Neutrophil (primary cell): ENCODE results near the gene ABCG8.

Experiments used
- H3K27ac ChIP-seq: fragments of 200-600 bp; sonication (generic); 2 replicates; pipeline ENCODE4 v1.5.1; 2016; ENCODE audit warnings: mild to moderate bottlenecking, moderate library complexity
- H3K27me3 ChIP-seq: fragments of 200-600 bp; sonication (generic); 2 replicates; pipeline ENCODE4 v1.6.0; 2016; ENCODE audit warnings: mild to moderate bottlenecking
- H3K36me3 ChIP-seq: fragments of 200-600 bp; sonication (generic); 2 replicates; pipeline ENCODE4 v1.5.1; 2017
- H3K4me1 ChIP-seq, 2 experiments: fragments of 200-600 bp in 1 of 2; sonication (generic) in 1 of 2; 1 replicate in 1 of 2; 2 replicates in 1 of 2; pipeline versions ENCODE4 v1.5.1 to v1.6.1; 2013 to 2016; ENCODE audit warnings: low read depth in 1 of 2, low read length in 1 of 2, mild to moderate bottlenecking in 1 of 2, moderate library complexity in 1 of 2; ENCODE audit not compliant: control insufficient read depth in 1 of 2, insufficient read depth in 1 of 2
- H3K4me3 ChIP-seq, 2 experiments: fragments of 200-600 bp in 1 of 2; sonication (generic) in 1 of 2; 1 replicate in 1 of 2; 2 replicates in 1 of 2; pipeline ENCODE4 v1.5.1; 2013 to 2016; ENCODE audit warnings: low read depth in 1 of 2, low read length in 1 of 2, mild to moderate bottlenecking in 1 of 2, moderate library complexity in 1 of 2
- H3K9me3 ChIP-seq: fragments of 200-600 bp; sonication (generic); 2 replicates; pipeline ENCODE4 v1.5.1; 2016
- CTCF ChIP-seq: fragments of 200-600 bp; sonication (generic); IDR thresholded peaks from 2 replicates; pipeline ENCODE4 v1.5.1; 2016; ENCODE audit warnings: antibody characterized with exemption

Gene ABCG8

GRCh38 chr2:43927442-43927841 is 88.7 kb downstream of the ABCG8 start:
- no peaks in the 10 kb centered on the region for H3K4me1 ChIP-seq
- no peaks in the 10 kb centered on the region for H3K9me3 ChIP-seq
- TF ChIP-seq CTCF, result no peak
- peaks cover 3% of the 10 kb centered on the region for H3K36me3 ChIP-seq
- no peaks in the 10 kb centered on the region for H3K27me3 ChIP-seq
- no peak overlapping the region for H3K4me3 ChIP-seq
- no peak overlapping the region for H3K27ac ChIP-seq

GRCh38 chr2:43931293-43931692 is 92.5 kb downstream of the ABCG8 start:
- TF ChIP-seq CTCF, result no peak
- Histone ChIP-seq H3K4me3 (no peak overlapping the region), H3K9me3 (no peaks in the 10 kb centered on the region), H3K27ac (no peak overlapping the region), H3K27me3 (no peaks in the 10 kb centered on the region), H3K4me1 (no peaks in the 10 kb centered on the region), H3K36me3 (peaks cover 10% of the 10 kb centered on the region)
